ENCODE results near the gene CFAP43.

DNA sequence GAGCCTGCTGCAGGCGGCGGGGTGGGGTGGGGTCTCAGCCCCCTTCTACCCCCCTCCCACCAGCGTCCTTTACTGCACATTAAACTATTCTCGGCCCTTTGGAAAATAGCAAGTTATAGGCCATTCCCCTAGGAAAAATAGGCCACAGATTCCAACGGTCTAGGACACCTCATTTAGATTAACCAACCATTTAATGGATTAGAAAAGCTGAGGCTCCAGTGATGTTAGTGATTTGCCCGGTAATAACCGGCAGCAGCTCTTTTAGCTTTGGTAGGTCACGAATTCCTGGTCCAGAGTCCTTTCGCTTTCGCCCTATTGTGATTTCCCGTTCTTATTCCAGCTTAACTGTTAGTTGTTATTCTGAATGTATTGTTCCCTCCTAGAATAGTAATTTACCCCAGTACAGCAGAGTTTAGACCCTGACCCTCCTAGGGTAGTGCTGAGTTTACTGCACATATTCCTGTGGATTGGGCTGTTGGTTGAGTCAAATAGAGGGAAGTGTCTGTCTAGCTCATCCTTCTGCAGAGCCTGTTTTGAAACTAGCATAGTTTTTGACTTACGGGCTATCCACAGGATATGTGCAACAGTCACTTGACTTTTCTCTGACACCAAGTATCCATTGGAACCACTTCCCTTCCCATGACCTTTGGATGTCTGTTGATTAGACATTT is 23.3 kb upstream of the CFAP43 start:
- TF ChIP-seq EZH2 (IDR thresholded peaks at IDR 0.05; ENCODE audit: low read length, unreplicated experiment) (no peak), CTCF (conservative IDR thresholded peaks at IDR 0.05; ENCODE audit: low read depth, low read length) (no peak), EZH2phosphoT487 (IDR thresholded peaks at IDR 0.05; ENCODE audit: borderline replicate concordance, low read length) (no peak)

Data from PC-3 (cell line).